Osteoblast (primary cell): Measurements from ENCODE around the gene ZNF415. TPM values are rescaled to one million over a fixed set of nuclear protein-coding genes. Genes with fewer than 3 reads are reported as not detected.
A peak's percentile ranks its signal among the peaks of the same experiment; 100 is the strongest.
"Not testable (repeated sequence)": the region's sequence is repeated elsewhere in the genome, so short reads cannot be mapped to it uniquely, and the experiment has no call there.

Source experiments
- DNase-seq: peaks from one replicate; pipeline ENCODE4 v3.0.0; 2011; ENCODE audit warnings: low spot score, mixed read lengths; ENCODE audit not compliant: insufficient read length; ENCODE audit errors: missing footprints
- H2AFZ ChIP-seq: 2 replicates; pipeline ENCODE4 v1.6.0; 2011; ENCODE audit warnings: mild to moderate bottlenecking, low read length
- H3K27ac ChIP-seq: 2 replicates; pipeline ENCODE4 v1.5.1; 2011; ENCODE audit warnings: mild to moderate bottlenecking, low read depth, low read length, moderate library complexity
- H3K27me3 ChIP-seq: 2 replicates; pipeline ENCODE4 v1.6.0; 2012; ENCODE audit warnings: mild to moderate bottlenecking, control low read depth, inconsistent platforms, low read length, moderate library complexity; ENCODE audit not compliant: insufficient read depth
- H3K36me3 ChIP-seq: 2 replicates; pipeline ENCODE4 v1.5.1; 2011; ENCODE audit warnings: mild to moderate bottlenecking, low read length, control low read depth, moderate library complexity; ENCODE audit not compliant: insufficient read depth
- H3K4me1 ChIP-seq: 2 replicates; pipeline ENCODE4 v1.5.1; 2011; ENCODE audit warnings: mild to moderate bottlenecking, low read length, control low read depth, moderate library complexity; ENCODE audit not compliant: insufficient read depth
- H3K4me2 ChIP-seq: 2 replicates; pipeline ENCODE4 v1.6.0; 2011; ENCODE audit warnings: mild to moderate bottlenecking, low read length; ENCODE audit not compliant: insufficient read depth
- H3K4me3 ChIP-seq: fragments of 200-600 bp; sonication (generic); 3 replicates; pipeline ENCODE4 v1.5.1; 2012; ENCODE audit warnings: mild to moderate bottlenecking, low read length, inconsistent platforms; ENCODE audit not compliant: insufficient read depth
- H3K79me2 ChIP-seq: 2 replicates; pipeline ENCODE4 v1.6.0; 2012; ENCODE audit warnings: mild to moderate bottlenecking, low read length, control low read depth, inconsistent platforms; ENCODE audit not compliant: insufficient read depth
- H3K9me3 ChIP-seq: 2 replicates; pipeline ENCODE4 v1.5.1; 2011; ENCODE audit warnings: low read depth, low read length, control low read depth
- H4K20me1 ChIP-seq: 2 replicates; pipeline ENCODE4 v1.6.0; 2012; ENCODE audit warnings: mild to moderate bottlenecking, low read length, control low read depth; ENCODE audit not compliant: insufficient read depth
- total RNA-seq: library from RNA; depleted of rRNA; stranded (reverse); fragments of >200 nt; gene quantifications from 2 replicates; pipeline ENCODE4 v1.2.3, GENCODE V29; 2012
- TF ChIP-seq, protein P1 (sequence below): IDR thresholded peaks from 2 replicates; pipeline ENCODE4 v1.5.1; 2011; ENCODE audit warnings: mild to moderate bottlenecking, low read depth, low read length, moderate library complexity; ENCODE audit errors: extremely low read depth

The ZNF415 gene
- total RNA-seq, 1 donor: 7.6 TPM

DNA sequence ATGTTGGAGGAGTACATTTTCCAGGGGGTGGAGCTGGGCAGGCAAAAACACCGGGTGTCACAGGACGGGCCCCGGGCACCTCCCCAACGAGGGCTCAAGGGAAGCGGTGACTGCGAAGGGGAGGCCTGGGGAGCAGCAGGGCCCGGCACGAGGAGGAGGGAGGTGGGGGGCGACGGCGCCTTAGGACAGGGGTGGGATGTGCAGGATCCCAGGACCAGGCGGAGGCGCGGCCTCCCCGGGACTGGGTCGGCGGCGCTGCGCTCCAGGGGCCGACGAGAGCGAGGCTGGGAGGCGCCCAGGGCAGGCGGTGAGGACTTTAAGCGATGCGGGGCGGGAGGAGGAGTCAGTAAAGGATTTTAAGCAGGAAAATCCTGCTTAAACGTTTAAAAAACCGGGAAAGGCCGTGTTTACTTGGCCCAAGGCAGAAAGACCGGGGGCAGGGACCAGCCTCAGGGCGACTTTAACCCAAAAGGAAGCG, 29.9 kb downstream of the ZNF415 start:
- Histone ChIP-seq H3K36me3 (no peaks in the 10 kb centered on the region), H3K4me2 (peak overlapping the region; percentile 100), H3K79me2 (peaks cover 44% of the 10 kb centered on the region), H3K4me1 (peaks cover 12% of the 10 kb centered on the region), H2AFZ (peak overlapping the region; percentile 96), H3K27me3 (no peaks in the 10 kb centered on the region), H3K4me3 (peak overlapping the region; percentile 98), H3K9me3 (no peaks in the 10 kb centered on the region), H3K27ac (peak overlapping the region; percentile 94), H4K20me1 (peaks cover 21% of the 10 kb centered on the region)
- TF ChIP-seq, protein P1, sequence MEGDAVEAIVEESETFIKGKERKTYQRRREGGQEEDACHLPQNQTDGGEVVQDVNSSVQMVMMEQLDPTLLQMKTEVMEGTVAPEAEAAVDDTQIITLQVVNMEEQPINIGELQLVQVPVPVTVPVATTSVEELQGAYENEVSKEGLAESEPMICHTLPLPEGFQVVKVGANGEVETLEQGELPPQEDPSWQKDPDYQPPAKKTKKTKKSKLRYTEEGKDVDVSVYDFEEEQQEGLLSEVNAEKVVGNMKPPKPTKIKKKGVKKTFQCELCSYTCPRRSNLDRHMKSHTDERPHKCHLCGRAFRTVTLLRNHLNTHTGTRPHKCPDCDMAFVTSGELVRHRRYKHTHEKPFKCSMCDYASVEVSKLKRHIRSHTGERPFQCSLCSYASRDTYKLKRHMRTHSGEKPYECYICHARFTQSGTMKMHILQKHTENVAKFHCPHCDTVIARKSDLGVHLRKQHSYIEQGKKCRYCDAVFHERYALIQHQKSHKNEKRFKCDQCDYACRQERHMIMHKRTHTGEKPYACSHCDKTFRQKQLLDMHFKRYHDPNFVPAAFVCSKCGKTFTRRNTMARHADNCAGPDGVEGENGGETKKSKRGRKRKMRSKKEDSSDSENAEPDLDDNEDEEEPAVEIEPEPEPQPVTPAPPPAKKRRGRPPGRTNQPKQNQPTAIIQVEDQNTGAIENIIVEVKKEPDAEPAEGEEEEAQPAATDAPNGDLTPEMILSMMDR: no peak
- peak; percentile 83 for DNase-seq

DNA sequence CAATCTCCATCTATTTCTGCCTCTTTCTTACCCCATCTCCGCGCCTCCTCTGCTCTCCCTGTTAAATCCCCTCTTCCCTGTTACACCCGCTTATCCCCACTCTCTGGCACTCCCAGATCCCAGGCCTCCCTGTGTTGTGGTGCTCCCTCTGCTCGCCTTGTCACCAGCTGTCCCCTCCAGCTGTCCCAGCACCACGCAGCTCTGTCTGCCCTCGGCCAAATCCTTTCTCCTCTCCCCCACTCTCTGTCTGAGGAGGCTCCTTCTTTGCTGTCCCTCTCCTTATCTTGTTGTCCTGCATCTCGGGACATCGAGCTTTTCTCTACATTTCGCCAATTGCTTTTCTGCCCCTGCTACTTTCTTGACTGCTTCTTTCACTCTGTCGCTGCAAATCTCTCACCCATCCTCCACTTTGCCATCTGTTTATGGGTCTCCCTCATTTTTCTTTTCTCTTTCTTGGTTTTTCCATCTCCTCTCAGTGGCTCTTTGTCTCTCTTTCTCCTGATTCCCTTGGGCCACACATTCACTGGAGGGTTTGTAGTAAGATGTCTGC, 30.4 kb downstream of the ZNF415 start:
- Histone ChIP-seq H3K4me1 (peaks cover 12% of the 10 kb centered on the region), H2AFZ (peak overlapping the region; percentile 96), H3K27me3 (no peaks in the 10 kb centered on the region), H3K4me3 (peak overlapping the region; percentile 98), H3K4me2 (peak overlapping the region; percentile 100), H3K9me3 (no peaks in the 10 kb centered on the region), H3K79me2 (peaks cover 50% of the 10 kb centered on the region), H3K27ac (peak overlapping the region; percentile 94), H4K20me1 (peaks cover 25% of the 10 kb centered on the region), H3K36me3 (no peaks in the 10 kb centered on the region)
- TF ChIP-seq, protein P1: no peak
- DNase-seq: peak; percentile 84

DNA sequence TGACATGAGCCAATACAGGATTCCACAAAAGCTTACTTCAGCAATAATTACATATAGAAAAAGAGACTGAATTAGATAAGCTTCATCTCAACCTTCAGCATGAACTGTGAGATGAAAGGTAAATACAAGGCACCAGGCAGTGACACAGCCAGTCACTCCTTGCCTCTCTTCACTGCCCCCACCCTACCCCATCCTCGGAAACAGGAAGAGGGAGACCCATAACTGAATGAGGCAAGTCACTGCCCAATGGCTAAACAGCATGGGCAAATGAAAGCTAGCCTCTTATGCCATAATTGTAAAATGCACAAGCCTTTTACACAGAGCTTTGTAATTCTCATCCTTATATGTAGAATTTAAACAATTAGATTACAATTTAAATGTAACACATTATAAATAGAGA, 31.2 kb downstream of the ZNF415 start:
- H3K27ac ChIP-seq: no peak overlapping the region
- peaks cover 51% of the 10 kb centered on the region for H3K79me2 ChIP-seq
- no peak overlapping the region for H2AFZ ChIP-seq
- peaks cover 25% of the 10 kb centered on the region for H4K20me1 ChIP-seq
- peak overlapping the region; percentile 100 for H3K4me2 ChIP-seq
- DNase-seq: peak; percentile 84
- peaks cover 12% of the 10 kb centered on the region for H3K4me1 ChIP-seq
- TF ChIP-seq, protein P1: no peak
- H3K27me3 ChIP-seq: no peaks in the 10 kb centered on the region
- H3K9me3 ChIP-seq: no peaks in the 10 kb centered on the region
- no peaks in the 10 kb centered on the region for H3K36me3 ChIP-seq
- H3K4me3 ChIP-seq: no peak overlapping the region

DNA sequence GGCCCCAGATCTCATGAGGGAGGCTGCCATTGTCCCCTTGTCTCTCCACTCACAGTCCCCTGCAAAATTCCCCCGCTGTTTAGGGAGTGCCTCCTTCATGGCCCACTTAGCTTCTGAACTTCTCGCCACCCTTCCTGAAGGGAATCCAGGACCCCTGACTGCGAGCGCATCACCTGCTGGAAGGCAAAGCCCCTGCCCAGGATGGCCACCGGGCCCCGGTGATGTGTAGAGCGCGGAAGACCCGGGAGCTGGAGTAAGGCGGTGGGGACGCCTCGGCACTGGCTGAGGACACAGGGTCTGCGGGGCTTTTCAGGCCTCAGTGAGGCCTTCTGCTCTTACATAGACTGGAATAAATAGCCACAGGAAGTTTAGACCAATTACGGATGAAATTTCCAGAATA, 34.1 kb downstream of the ZNF415 start:
- Histone ChIP-seq H4K20me1 (peaks cover 28% of the 10 kb centered on the region), H3K79me2 (peaks cover 67% of the 10 kb centered on the region), H3K4me1 (peaks cover 12% of the 10 kb centered on the region)
- H3K9me3 ChIP-seq, H3K36me3 ChIP-seq, H2AFZ ChIP-seq, DNase-seq, H3K27me3 ChIP-seq, H3K27ac ChIP-seq, H3K4me2 ChIP-seq, H3K4me3 ChIP-seq: not testable (repeated sequence)

- Histone ChIP-seq H4K20me1 (peaks cover 28% of the 10 kb centered on the region), H3K79me2 (peaks cover 70% of the 10 kb centered on the region)
- not testable (repeated sequence) for H3K27ac ChIP-seq, H3K36me3 ChIP-seq, H3K9me3 ChIP-seq, H2AFZ ChIP-seq, H3K4me2 ChIP-seq, H3K27me3 ChIP-seq, H3K4me3 ChIP-seq, H3K4me1 ChIP-seq, DNase-seq
Measured at GRCh38 chr19:53096982-53097690, 35.6 kb downstream of the ZNF415 start.

- H3K9me3 ChIP-seq, H3K4me2 ChIP-seq, DNase-seq, H3K4me1 ChIP-seq, H3K27ac ChIP-seq, H2AFZ ChIP-seq, H3K27me3 ChIP-seq, H3K4me3 ChIP-seq, H3K36me3 ChIP-seq: not testable (repeated sequence)
- Histone ChIP-seq H4K20me1 (peaks cover 27% of the 10 kb centered on the region), H3K79me2 (peaks cover 67% of the 10 kb centered on the region)
Measured at GRCh38 chr19:53096579-53096978, 36.1 kb downstream of the ZNF415 start.
